ENCODE results near the gene SLC17A9. TPM values are rescaled to one million over a fixed set of nuclear protein-coding genes. Genes with fewer than 3 reads are reported as not detected.
A peak's percentile ranks its signal among the peaks of the same experiment; 100 is the strongest.

The SLC17A9 gene
- total and polyA plus RNA-seq, 2 experiments from 2014 or later, result 32.0 to 39.3 TPM

DNA sequence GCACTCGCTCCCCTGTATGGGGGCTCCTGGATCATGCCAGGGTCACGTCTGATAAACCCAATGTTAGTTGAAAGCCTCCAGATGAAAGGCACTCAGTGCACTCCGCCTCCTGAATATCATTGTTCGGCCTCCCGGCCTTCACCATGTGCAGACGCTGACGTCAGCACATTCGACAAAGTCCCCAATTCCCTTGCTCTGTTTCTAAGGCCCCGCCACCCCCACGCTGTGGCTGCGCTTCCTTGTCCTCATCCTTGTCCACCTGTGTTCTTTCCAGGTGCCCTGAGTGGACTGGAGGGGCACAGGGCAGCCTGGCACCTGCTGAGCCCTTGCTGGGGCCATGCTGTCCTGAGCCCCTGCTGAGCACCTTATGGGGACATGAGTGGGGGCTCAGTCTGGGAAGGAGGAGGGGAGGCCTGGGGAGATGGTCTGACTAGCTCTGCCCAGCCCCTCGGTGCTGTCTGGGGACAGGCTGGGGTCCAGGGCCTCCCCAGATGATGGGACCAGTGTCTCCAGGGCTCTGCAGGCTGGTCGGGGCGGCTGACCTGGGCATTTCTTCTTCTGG lies 64.1 kb downstream of the SLC17A9 start:
- H2AFZ ChIP-seq, result no peak overlapping the region
- no peak overlapping the region for H3K4me3 ChIP-seq
- H4K20me1 ChIP-seq (replicated peaks; ENCODE audit: insufficient read depth), result no peaks in the 10 kb centered on the region
- no peaks in the 10 kb centered on the region for H3K9me2 ChIP-seq (ENCODE audit: insufficient read depth)
- H3K4me3 Mint-ChIP-seq, result no peak overlapping the region; the same call in 2 of the 3 replicates
- H3K79me2 ChIP-seq (replicated peaks; ENCODE audit: insufficient read depth), result no peaks in the 10 kb centered on the region
- H3K4me1 ChIP-seq (ENCODE audit: insufficient read depth), result peaks cover 7% of the 10 kb centered on the region; the same call in 1 of the 2 replicates
- ATAC-seq (no peak), DNase-seq (ENCODE audit: low spot score) (peak; percentile 1)
- H3K36me3 Mint-ChIP-seq (ENCODE audit: low read depth), result peaks cover 30% of the 10 kb centered on the region
- peaks cover 7% of the 10 kb centered on the region; the same call in 1 of the 2 replicates for H3K36me3 ChIP-seq (ENCODE audit: insufficient read depth)
- peaks cover 13% of the 10 kb centered on the region for H3K27me3 ChIP-seq (ENCODE audit: insufficient read depth)
- peaks cover 29% of the 10 kb centered on the region for H3K27me3 Mint-ChIP-seq (ENCODE audit: insufficient read depth, low read depth, poor library complexity)
- no peak overlapping the region for H3K27ac ChIP-seq (ENCODE audit: low read depth)
- peaks cover 13% of the 10 kb centered on the region for H3F3A ChIP-seq (replicated peaks; ENCODE audit: low read depth)
- no peak overlapping the region for H3K27ac Mint-ChIP-seq
- no peak overlapping the region for H3K4me2 ChIP-seq
- H3K4me1 Mint-ChIP-seq, result peaks cover 23% of the 10 kb centered on the region
- no peak for TF ChIP-seq ZNF331 (CRISPR knock-in tag; IDR thresholded peaks at IDR 0.05; ENCODE audit: low read depth)
- TF ChIP-seq JUNB (IDR thresholded peaks at IDR 0.05; ENCODE audit: unreplicated experiment), result no peak
- TF ChIP-seq, protein P1, sequence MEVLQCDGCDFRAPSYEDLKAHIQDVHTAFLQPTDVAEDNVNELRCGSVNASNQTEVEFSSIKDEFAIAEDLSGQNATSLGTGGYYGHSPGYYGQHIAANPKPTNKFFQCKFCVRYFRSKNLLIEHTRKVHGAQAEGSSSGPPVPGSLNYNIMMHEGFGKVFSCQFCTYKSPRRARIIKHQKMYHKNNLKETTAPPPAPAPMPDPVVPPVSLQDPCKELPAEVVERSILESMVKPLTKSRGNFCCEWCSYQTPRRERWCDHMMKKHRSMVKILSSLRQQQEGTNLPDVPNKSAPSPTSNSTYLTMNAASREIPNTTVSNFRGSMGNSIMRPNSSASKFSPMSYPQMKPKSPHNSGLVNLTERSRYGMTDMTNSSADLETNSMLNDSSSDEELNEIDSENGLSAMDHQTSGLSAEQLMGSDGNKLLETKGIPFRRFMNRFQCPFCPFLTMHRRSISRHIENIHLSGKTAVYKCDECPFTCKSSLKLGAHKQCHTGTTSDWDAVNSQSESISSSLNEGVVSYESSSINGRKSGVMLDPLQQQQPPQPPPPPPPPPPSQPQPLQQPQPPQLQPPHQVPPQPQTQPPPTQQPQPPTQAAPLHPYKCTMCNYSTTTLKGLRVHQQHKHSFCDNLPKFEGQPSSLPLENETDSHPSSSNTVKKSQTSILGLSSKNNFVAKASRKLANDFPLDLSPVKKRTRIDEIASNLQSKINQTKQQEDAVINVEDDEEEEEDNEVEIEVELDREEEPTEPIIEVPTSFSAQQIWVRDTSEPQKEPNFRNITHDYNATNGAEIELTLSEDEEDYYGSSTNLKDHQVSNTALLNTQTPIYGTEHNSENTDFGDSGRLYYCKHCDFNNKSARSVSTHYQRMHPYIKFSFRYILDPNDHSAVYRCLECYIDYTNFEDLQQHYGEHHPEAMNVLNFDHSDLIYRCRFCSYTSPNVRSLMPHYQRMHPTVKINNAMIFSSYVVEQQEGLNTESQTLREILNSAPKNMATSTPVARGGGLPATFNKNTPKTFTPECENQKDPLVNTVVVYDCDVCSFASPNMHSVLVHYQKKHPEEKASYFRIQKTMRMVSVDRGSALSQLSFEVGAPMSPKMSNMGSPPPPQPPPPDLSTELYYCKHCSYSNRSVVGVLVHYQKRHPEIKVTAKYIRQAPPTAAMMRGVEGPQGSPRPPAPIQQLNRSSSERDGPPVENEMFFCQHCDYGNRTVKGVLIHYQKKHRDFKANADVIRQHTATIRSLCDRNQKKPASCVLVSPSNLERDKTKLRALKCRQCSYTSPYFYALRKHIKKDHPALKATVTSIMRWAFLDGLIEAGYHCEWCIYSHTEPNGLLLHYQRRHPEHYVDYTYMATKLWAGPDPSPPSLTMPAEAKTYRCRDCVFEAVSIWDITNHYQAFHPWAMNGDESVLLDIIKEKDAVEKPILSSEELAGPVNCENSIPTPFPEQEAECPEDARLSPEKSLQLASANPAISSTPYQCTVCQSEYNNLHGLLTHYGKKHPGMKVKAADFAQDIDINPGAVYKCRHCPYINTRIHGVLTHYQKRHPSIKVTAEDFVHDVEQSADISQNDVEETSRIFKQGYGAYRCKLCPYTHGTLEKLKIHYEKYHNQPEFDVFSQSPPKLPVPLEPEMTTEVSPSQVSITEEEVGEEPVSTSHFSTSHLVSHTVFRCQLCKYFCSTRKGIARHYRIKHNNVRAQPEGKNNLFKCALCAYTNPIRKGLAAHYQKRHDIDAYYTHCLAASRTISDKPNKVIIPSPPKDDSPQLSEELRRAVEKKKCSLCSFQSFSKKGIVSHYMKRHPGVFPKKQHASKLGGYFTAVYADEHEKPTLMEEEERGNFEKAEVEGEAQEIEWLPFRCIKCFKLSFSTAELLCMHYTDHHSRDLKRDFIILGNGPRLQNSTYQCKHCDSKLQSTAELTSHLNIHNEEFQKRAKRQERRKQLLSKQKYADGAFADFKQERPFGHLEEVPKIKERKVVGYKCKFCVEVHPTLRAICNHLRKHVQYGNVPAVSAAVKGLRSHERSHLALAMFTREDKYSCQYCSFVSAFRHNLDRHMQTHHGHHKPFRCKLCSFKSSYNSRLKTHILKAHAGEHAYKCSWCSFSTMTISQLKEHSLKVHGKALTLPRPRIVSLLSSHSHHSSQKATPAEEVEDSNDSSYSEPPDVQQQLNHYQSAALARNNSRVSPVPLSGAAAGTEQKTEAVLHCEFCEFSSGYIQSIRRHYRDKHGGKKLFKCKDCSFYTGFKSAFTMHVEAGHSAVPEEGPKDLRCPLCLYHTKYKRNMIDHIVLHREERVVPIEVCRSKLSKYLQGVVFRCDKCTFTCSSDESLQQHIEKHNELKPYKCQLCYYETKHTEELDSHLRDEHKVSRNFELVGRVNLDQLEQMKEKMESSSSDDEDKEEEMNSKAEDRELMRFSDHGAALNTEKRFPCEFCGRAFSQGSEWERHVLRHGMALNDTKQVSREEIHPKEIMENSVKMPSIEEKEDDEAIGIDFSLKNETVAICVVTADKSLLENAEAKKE (CRISPR knock-in tag; IDR thresholded peaks at IDR 0.05), result no peak
- no peak for TF ChIP-seq NANOG (IDR thresholded peaks at IDR 0.05; ENCODE audit: borderline replicate concordance)
- no peak for TF ChIP-seq CTCF (conservative IDR thresholded peaks at IDR 0.05; ENCODE audit: low read depth in 2 of 2)
- no peak for TF ChIP-seq ZNF114 (CRISPR knock-in tag; IDR thresholded peaks at IDR 0.05)
- no peak for TF ChIP-seq POLR2AphosphoS5 (IDR thresholded peaks at IDR 0.05; ENCODE audit: low read depth)
- TF ChIP-seq REST (IDR thresholded peaks at IDR 0.05; ENCODE audit: unreplicated experiment), result no peak
- TF ChIP-seq EZH2 (IDR thresholded peaks at IDR 0.05; ENCODE audit: low read depth, unreplicated experiment), result no peak
- no peak for TF ChIP-seq CREB1 (CRISPR knock-in tag; IDR thresholded peaks at IDR 0.05; ENCODE audit: low read depth)
- no peak for TF ChIP-seq ETS1 (IDR thresholded peaks at IDR 0.05)
- TF ChIP-seq EZH2phosphoT487 (IDR thresholded peaks at IDR 0.05; ENCODE audit: unreplicated experiment), result no peak
- H3K9me3 Mint-ChIP-seq, result peaks cover 40% of the 10 kb centered on the region
